ENCODE results near the gene F10. TPM values are rescaled to one million over a fixed set of nuclear protein-coding genes. Genes with fewer than 3 reads are reported as not detected.

Gene F10
- total and polyA plus RNA-seq, 2 of the 13 experiments (the other 11 are each of a cell fraction or from before 2014, with no cell fraction given) = 58.4 to 237 TPM

DNA sequence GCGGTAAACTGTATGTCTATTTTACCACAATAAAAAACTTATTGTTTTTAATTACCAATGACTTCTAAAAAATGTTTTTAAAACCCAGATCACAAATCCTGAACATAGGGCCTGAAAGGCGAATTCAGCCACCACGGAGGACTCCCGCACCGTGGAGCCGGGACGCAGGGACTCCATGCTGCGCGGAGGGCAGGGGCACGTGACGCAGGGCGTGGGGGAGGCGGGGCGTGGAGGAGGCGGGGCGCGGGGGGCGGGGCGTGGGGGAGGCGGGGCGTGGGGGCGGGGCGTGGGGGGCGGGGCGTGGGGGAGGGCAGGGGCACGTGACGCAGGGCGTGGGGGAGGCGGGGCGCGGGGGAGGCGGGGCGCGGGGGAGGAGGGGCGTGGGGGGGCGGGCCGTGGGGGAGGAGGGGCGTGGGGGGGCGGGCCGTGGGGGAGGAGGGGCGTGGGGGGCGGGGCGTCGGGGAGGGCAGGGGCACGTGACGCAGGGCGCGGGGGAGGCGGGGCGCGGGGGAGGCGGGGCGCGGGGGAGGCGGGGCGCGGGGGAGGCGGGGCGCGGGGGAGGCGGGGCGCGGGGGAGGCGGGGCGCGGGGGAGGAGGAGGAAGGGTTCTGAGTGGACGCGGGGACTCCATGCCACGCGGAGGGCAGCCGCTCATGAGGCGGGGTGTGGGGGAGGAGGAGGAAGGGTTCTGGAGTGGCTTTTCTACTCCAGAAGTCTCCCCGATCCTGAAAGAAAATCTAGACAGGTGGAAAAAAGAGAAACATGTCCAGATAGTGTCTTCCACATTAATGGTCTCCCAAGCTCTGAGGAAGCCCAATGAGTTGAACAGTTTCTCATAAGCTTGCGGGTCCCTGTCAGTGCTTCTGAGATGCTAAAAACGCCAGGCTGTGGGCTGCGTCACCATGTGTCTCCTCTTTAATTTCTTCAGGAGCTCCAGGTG is 31.5 kb downstream of the F10 start (continued):
- TF ChIP-seq MXI1 (IDR thresholded peaks at IDR 0.05; ENCODE audit: borderline replicate concordance, low read depth, low read length) (peak; percentile 70; the same call in 1 of the 3 replicates), ZNF850 (CRISPR knock-in tag; conservative IDR thresholded peaks at IDR 0.05) (0 out of 2 replicates have a peak, but pooled peaks have one; percentile 54), PRPF4 (IDR thresholded peaks at IDR 0.05; ENCODE audit: low read depth, low read length, poor library complexity, severe bottlenecking) (no peak), ZFYVE20 (CRISPR knock-in tag; IDR thresholded peaks at IDR 0.05; ENCODE audit: borderline replicate concordance, low read depth) (no peak), HOXA5 (CRISPR knock-in tag; IDR thresholded peaks at IDR 0.05) (peak; percentile 28; the same call in 1 of the 2 replicates), POLR2AphosphoS5 (IDR thresholded peaks at IDR 0.05; ENCODE audit: low read depth, low read length) (peak; percentile 87), FOXM1 (CRISPR knock-in tag; IDR thresholded peaks at IDR 0.05) (no peak), ZNF3 (CRISPR knock-in tag; IDR thresholded peaks at IDR 0.05) (no peak), SIX4 (CRISPR knock-in tag; IDR thresholded peaks at IDR 0.05) (0 out of 2 replicates have a peak, but pooled peaks have one; percentile 25), POGZ (CRISPR knock-in tag; IDR thresholded peaks at IDR 0.05) (no peak), SP140L (CRISPR knock-in tag; IDR thresholded peaks at IDR 0.05; ENCODE audit: borderline replicate concordance) (0 out of 2 replicates have a peak, but pooled peaks have one; percentile 57), ZNF816 (CRISPR knock-in tag; IDR thresholded peaks at IDR 0.05; ENCODE audit: borderline replicate concordance) (0 out of 2 replicates have a peak, but pooled peaks have one; percentile 52)
- TF ChIP-seq, protein P1, sequence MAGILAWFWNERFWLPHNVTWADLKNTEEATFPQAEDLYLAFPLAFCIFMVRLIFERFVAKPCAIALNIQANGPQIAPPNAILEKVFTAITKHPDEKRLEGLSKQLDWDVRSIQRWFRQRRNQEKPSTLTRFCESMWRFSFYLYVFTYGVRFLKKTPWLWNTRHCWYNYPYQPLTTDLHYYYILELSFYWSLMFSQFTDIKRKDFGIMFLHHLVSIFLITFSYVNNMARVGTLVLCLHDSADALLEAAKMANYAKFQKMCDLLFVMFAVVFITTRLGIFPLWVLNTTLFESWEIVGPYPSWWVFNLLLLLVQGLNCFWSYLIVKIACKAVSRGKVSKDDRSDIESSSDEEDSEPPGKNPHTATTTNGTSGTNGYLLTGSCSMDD (CRISPR knock-in tag; IDR thresholded peaks at IDR 0.05) = no peak
- TF ChIP-seq, protein P2, sequence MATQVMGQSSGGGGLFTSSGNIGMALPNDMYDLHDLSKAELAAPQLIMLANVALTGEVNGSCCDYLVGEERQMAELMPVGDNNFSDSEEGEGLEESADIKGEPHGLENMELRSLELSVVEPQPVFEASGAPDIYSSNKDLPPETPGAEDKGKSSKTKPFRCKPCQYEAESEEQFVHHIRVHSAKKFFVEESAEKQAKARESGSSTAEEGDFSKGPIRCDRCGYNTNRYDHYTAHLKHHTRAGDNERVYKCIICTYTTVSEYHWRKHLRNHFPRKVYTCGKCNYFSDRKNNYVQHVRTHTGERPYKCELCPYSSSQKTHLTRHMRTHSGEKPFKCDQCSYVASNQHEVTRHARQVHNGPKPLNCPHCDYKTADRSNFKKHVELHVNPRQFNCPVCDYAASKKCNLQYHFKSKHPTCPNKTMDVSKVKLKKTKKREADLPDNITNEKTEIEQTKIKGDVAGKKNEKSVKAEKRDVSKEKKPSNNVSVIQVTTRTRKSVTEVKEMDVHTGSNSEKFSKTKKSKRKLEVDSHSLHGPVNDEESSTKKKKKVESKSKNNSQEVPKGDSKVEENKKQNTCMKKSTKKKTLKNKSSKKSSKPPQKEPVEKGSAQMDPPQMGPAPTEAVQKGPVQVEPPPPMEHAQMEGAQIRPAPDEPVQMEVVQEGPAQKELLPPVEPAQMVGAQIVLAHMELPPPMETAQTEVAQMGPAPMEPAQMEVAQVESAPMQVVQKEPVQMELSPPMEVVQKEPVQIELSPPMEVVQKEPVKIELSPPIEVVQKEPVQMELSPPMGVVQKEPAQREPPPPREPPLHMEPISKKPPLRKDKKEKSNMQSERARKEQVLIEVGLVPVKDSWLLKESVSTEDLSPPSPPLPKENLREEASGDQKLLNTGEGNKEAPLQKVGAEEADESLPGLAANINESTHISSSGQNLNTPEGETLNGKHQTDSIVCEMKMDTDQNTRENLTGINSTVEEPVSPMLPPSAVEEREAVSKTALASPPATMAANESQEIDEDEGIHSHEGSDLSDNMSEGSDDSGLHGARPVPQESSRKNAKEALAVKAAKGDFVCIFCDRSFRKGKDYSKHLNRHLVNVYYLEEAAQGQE (IDR thresholded peaks at IDR 0.05; ENCODE audit: borderline replicate concordance in 1 of 2, low read depth in 1 of 2, low read length in 2 of 2) = peak in 1 of 2 experiments; percentile 51; a peak in 1 of 4 replicates
- TF ChIP-seq, protein P3, sequence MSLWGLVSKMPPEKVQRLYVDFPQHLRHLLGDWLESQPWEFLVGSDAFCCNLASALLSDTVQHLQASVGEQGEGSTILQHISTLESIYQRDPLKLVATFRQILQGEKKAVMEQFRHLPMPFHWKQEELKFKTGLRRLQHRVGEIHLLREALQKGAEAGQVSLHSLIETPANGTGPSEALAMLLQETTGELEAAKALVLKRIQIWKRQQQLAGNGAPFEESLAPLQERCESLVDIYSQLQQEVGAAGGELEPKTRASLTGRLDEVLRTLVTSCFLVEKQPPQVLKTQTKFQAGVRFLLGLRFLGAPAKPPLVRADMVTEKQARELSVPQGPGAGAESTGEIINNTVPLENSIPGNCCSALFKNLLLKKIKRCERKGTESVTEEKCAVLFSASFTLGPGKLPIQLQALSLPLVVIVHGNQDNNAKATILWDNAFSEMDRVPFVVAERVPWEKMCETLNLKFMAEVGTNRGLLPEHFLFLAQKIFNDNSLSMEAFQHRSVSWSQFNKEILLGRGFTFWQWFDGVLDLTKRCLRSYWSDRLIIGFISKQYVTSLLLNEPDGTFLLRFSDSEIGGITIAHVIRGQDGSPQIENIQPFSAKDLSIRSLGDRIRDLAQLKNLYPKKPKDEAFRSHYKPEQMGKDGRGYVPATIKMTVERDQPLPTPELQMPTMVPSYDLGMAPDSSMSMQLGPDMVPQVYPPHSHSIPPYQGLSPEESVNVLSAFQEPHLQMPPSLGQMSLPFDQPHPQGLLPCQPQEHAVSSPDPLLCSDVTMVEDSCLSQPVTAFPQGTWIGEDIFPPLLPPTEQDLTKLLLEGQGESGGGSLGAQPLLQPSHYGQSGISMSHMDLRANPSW (CRISPR knock-in tag; IDR thresholded peaks at IDR 0.05; ENCODE audit: borderline replicate concordance) = no peak
- TF ChIP-seq, protein P4, sequence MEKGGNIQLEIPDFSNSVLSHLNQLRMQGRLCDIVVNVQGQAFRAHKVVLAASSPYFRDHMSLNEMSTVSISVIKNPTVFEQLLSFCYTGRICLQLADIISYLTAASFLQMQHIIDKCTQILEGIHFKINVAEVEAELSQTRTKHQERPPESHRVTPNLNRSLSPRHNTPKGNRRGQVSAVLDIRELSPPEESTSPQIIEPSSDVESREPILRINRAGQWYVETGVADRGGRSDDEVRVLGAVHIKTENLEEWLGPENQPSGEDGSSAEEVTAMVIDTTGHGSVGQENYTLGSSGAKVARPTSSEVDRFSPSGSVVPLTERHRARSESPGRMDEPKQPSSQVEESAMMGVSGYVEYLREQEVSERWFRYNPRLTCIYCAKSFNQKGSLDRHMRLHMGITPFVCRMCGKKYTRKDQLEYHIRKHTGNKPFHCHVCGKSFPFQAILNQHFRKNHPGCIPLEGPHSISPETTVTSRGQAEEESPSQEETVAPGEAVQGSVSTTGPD (CRISPR knock-in tag; IDR thresholded peaks at IDR 0.05) = no peak
- TF ChIP-seq, protein P5, sequence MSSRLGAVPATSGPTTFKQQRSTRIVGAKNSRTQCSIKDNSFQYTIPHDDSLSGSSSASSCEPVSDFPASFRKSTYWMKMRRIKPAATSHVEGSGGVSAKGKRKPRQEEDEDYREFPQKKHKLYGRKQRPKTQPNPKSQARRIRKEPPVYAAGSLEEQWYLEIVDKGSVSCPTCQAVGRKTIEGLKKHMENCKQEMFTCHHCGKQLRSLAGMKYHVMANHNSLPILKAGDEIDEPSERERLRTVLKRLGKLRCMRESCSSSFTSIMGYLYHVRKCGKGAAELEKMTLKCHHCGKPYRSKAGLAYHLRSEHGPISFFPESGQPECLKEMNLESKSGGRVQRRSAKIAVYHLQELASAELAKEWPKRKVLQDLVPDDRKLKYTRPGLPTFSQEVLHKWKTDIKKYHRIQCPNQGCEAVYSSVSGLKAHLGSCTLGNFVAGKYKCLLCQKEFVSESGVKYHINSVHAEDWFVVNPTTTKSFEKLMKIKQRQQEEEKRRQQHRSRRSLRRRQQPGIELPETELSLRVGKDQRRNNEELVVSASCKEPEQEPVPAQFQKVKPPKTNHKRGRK (CRISPR knock-in tag; IDR thresholded peaks at IDR 0.05) = no peak
